Suprapubic skin (tissue), 3 donors: ENCODE measurements around the gene TRIM3.

Experiments
- CTCF ChIP-seq, 2 donors: fragments of 200-600 bp in 1 of 2; fragments of 450-650 bp in 1 of 2; sonication (generic) in 1 of 2; IDR thresholded peaks; one replicate each; pipeline ENCODE4 v1.5.1; 2016 to 2019; ENCODE audit warnings: antibody characterized with exemption in 2 of 2, mild to moderate bottlenecking in 1 of 2, moderate library complexity in 1 of 2
- POLR2AphosphoS5 ChIP-seq, 3 donors: sonication (generic); formaldehyde crosslinking; IDR thresholded peaks; one replicate each; pipeline ENCODE4 v1.6.1; 2017; ENCODE audit warnings: antibody characterized with exemption in 3 of 3

GRCh38 chr11:6476571-6476970, 2.8 kb upstream of the TRIM3 start:
- TF ChIP-seq CTCF (IDR thresholded peaks at IDR 0.05) (no peak), POLR2AphosphoS5 (IDR thresholded peaks at IDR 0.05) (no peak)
